ENCODE results near the gene SIGLEC11.
A peak's percentile ranks its signal among the peaks of the same experiment; 100 is the strongest.

Gene SIGLEC11

DNA sequence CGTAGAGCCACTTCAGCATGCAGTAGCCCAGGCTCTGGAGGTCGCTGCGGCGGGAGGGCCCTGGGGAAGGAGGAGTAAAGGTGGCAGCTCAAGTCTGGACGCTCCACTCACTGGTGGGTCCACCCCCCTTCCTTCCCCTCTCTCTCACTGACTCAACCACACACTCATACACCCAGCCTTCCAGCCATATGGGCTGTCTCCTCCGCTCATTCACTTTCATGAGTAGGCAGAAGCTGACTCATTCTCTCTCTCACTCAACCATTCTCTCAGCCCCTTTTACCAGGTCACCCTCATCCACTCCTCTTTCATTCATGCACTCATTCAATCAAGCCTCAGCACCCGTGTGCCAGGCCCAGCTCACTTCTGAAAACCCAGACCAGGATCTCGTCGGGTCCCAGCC, 27.5 kb upstream of the SIGLEC11 start:
- no peak overlapping the region for H3K27ac Mint-ChIP-seq
- H3K4me3 Mint-ChIP-seq, result no peak overlapping the region
- H3K36me3 Mint-ChIP-seq (ENCODE audit: low read depth), result peaks cover 22% of the 10 kb centered on the region
- H3K9me3 Mint-ChIP-seq, result no peaks in the 10 kb centered on the region
- DNase-seq (no peak), ATAC-seq (peak; percentile 81)
- H3K27me3 Mint-ChIP-seq, result no peaks in the 10 kb centered on the region
- H3K4me1 Mint-ChIP-seq, result peaks cover 14% of the 10 kb centered on the region

DNA sequence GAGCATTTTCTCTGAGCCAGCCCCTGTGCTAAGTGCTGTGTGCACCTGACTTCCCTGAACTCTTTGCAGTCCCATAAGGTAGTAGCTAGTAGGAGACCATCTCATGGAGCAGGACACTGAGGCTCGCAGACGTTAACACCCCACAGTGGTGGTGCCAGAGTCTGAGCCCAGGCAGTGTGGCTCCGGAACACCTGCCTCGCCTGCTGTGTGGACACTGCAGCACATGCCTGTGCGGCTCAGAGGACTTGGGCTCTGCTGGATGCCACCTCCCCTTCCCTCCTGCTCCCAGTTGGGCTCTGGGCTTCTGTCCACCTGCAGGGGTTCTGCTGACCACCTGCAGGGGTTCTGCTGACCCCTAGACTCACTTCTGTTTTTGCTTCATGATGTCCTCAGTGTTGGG, 27.0 kb upstream of the SIGLEC11 start:
- no peak overlapping the region for H3K4me3 Mint-ChIP-seq
- no peak for DNase-seq
- no peaks in the 10 kb centered on the region for H3K27me3 Mint-ChIP-seq
- peaks cover 22% of the 10 kb centered on the region for H3K36me3 Mint-ChIP-seq (ENCODE audit: low read depth)
- no peaks in the 10 kb centered on the region for H3K9me3 Mint-ChIP-seq
- H3K27ac Mint-ChIP-seq, result no peak overlapping the region
- peaks cover 14% of the 10 kb centered on the region for H3K4me1 Mint-ChIP-seq
- no peak for ATAC-seq

DNA sequence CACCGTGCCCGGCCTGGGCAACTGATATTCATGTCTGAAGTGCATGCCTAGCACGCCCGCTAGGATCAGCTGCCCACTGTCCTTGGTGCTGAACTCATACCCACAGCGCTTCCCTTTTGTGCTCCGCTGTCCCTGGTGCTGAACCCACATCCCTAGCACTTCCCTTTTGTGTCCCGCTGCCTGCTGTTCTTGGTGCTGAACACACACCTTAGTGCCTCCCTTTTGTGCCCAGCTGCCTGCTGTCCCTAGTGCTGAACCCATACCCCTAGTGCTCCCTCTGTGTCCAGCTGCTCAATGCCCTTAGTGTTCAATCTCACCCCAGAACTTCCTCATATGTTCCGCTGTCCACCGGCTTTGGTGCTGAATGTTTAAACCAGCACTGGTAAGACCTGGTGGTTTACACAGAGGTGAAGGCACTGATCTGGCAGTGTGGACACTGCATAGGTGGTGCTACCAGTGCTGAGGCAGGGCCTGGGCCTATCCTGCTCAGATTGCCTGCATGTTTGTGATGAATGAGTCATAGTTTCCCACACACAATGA, 26.3 kb upstream of the SIGLEC11 start:
- no peak overlapping the region for H3K4me3 Mint-ChIP-seq
- peak; percentile 37 for ATAC-seq
- DNase-seq, result peak; percentile 82
- peaks cover 14% of the 10 kb centered on the region for H3K4me1 Mint-ChIP-seq
- H3K27ac Mint-ChIP-seq, result peak overlapping the region; percentile 49
- H3K9me3 Mint-ChIP-seq, result no peaks in the 10 kb centered on the region
- H3K27me3 Mint-ChIP-seq, result no peaks in the 10 kb centered on the region
- peaks cover 22% of the 10 kb centered on the region for H3K36me3 Mint-ChIP-seq (ENCODE audit: low read depth)

DNA sequence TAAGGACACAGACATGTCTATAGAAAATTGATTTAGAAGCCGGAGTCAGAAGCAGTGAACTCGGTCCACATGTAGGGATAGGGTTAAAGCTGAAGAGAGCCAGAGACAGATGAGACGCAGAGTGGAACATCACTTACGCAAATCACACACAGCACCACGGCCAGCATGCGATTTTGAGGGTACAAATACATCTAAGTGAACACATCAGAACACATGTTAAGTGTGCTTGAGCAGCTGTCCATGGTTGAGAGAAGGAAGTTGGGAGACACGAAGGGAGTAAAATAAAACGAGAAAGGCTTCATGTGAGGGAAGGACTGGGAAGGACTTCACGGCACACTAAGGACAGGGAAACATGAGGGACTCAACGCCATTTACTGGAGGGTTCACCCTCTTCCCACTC, 25.4 kb upstream of the SIGLEC11 start:
- ATAC-seq (no peak), DNase-seq (no peak)
- no peak overlapping the region for H3K4me3 Mint-ChIP-seq
- H3K27ac Mint-ChIP-seq, result no peak overlapping the region
- H3K4me1 Mint-ChIP-seq, result peaks cover 14% of the 10 kb centered on the region
- no peaks in the 10 kb centered on the region for H3K9me3 Mint-ChIP-seq
- H3K27me3 Mint-ChIP-seq, result no peaks in the 10 kb centered on the region
- H3K36me3 Mint-ChIP-seq (ENCODE audit: low read depth), result peaks cover 20% of the 10 kb centered on the region

DNA sequence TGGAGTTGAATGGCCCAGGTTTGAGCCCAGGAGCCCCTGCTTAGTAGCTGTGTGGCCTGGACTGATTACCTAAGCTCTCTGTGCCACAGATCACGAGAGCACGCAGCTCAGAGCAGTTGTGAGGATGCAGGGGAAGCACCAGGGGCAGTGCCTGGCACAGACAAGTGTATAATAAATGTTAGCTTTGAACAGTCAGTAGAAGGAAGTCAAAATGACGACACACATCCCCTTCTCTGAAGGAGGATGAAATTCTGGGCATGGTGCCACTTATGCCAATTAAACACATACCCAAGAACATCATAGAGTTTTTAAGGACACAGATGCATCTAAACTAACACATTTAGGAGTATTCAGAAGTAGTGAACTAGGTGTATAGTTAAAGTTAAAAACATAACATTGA, 24.9 kb upstream of the SIGLEC11 start:
- no peaks in the 10 kb centered on the region for H3K9me3 Mint-ChIP-seq
- no peak overlapping the region for H3K4me3 Mint-ChIP-seq
- no peaks in the 10 kb centered on the region for H3K27me3 Mint-ChIP-seq
- DNase-seq, result no peak
- H3K27ac Mint-ChIP-seq, result no peak overlapping the region
- peaks cover 16% of the 10 kb centered on the region for H3K36me3 Mint-ChIP-seq (ENCODE audit: low read depth)
- ATAC-seq, result no peak
- H3K4me1 Mint-ChIP-seq, result peaks cover 14% of the 10 kb centered on the region

DNA sequence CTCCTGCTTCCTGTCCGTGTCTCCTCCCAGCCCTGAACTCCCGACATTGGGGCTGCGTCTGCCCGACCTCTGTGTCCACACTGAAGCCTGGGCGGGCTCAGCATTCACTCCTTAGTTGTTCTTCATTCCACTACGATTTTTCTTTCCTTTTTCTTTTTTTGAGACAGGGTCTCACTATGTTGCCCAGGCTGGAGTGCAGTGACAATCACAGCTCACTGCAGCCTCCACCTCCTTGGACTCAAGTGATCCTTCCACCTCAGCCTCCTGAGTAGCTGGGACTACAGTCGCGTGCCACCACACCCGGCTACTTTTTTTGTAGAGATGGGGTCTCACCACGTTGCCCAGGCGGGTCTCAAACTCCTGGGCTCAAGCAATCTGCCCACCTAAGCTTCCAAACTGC, 23.5 kb upstream of the SIGLEC11 start:
- H3K27ac Mint-ChIP-seq, result no peak overlapping the region
- H3K9me3 Mint-ChIP-seq, result no peaks in the 10 kb centered on the region
- no peaks in the 10 kb centered on the region for H3K27me3 Mint-ChIP-seq
- peaks cover 14% of the 10 kb centered on the region for H3K4me1 Mint-ChIP-seq
- ATAC-seq (no peak), DNase-seq (no peak)
- peaks cover 15% of the 10 kb centered on the region for H3K36me3 Mint-ChIP-seq (ENCODE audit: low read depth)
- H3K4me3 Mint-ChIP-seq, result no peak overlapping the region

DNA sequence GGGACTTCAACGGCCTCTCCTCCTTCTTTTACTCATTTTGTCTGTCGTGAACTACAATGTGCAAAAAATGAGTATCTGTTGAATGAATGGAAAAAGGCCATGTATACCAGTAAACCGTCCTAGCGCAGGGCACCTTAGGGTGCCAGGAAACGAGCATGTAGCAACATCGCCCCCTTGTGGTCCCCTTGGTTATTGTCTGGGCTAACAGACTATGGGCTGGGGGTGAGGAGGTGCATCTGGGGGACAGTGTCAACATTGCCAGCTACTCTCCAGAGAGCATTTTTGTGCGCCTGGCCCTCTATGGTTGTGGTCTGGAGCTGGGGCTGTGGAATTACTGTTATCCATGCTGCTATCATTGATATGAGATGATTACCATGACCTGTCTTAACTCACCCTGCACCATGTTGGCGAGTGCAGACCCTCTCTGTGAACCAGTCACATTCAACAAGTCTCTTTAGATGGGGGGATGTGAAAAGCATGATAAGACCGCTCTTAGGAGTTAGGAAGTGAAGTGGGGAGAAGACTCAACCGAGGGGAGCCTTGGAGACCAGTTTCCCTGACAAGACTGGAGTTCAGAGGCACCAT, 22.8 kb upstream of the SIGLEC11 start:
- Mint-ChIP-seq H3K4me1 (peaks cover 10% of the 10 kb centered on the region), H3K4me3 (no peak overlapping the region), H3K27me3 (no peaks in the 10 kb centered on the region), H3K9me3 (no peaks in the 10 kb centered on the region), H3K27ac (no peak overlapping the region), H3K36me3 (ENCODE audit: low read depth) (peaks cover 13% of the 10 kb centered on the region)
- ATAC-seq, result peak; percentile 68
- DNase-seq, result peak; percentile 85

DNA sequence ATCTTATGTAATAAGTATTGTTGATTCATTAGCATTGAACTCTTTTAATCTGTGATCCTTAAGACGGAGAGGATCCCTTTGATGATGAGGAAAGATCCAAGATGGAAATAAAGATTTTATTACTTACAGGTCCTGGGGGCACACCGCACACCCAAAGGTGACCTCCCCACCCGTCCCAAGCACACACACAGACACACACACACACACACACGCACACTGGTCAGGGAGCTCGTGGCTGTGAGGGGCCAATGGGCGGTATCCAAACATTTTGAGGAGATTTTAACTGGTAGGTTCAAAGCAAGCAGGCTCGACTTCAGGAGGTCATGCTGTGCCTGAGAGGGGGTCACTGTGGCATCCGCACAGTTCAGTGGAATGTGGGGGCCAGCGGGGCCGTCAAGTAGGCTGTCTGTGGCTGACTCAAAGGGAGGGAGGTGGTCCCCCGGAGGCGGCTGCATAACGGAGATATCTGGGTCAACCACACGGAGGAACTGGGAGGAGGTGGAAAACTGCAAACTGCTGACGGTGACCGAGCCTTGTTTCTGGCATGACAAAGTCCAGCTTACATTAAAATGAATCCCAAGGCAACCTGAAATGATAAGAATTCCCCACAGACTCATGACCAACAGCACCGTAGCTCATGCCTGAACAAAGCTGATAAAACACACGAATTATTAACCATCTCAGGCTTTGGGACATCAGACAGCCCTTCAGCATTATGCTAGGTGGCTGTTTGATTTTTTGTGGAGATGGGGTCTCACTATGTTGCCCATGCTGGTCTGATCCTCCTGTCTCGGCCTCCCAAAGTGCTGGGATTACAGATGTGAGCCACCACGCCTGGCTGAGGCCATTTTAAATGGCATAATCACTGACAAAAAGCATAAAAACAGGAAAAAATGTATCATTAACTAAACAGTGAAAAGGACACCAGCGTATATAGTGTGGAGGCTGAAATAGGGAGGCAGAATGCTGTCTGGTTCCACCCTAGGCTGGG, 20.9 kb upstream of the SIGLEC11 start:
- Mint-ChIP-seq H3K9me3 (no peaks in the 10 kb centered on the region), H3K36me3 (ENCODE audit: low read depth) (peaks cover 3% of the 10 kb centered on the region), H3K4me1 (no peaks in the 10 kb centered on the region), H3K4me3 (no peak overlapping the region), H3K27me3 (no peaks in the 10 kb centered on the region), H3K27ac (no peak overlapping the region)
- DNase-seq, result no peak
- ATAC-seq, result no peak

DNA sequence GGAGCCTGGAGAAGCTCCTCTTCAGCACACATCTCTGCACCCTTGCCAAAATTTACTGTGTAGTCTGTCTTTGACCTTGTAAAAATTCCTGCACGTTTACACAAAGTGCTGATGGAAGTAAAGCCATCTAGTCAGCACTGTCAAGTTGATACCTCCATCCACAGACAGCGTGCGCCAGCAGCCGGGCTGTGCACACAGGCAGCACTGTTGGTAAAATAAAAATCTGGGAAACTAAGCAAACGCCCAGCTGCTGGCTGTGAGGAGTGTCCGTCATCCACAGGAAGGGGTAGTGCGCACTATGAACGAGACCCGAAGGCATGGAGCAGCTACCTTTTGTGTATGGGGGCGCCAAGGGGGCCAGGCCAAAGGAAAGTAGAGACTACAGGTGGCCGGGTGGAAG, 17.4 kb upstream of the SIGLEC11 start:
- no peaks in the 10 kb centered on the region for H3K9me3 Mint-ChIP-seq
- H3K4me3 Mint-ChIP-seq, result no peak overlapping the region
- DNase-seq (no peak), ATAC-seq (no peak)
- H3K27ac Mint-ChIP-seq, result no peak overlapping the region
- H3K36me3 Mint-ChIP-seq (ENCODE audit: low read depth), result no peaks in the 10 kb centered on the region
- no peaks in the 10 kb centered on the region for H3K27me3 Mint-ChIP-seq
- no peaks in the 10 kb centered on the region for H3K4me1 Mint-ChIP-seq

DNA sequence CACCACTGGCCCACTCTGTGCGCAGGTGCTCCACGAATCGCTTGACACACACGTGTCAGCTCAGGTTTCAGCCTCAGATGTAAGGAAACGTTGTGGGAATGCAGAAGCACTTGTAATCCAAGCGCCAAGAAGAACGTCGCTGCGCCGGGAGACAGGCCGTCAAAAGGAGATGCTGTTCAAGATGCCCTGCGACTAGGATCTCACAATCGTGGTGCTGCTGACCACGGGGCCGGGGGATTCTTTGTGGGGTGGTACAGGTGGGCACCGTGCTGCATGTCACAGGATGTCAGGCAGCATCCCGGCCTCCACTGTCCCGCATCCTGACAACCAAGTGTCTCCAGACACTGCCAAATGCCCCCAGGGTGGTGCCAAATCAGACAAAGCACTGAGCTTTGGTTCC, 16.9 kb upstream of the SIGLEC11 start:
- H3K36me3 Mint-ChIP-seq (ENCODE audit: low read depth), result no peaks in the 10 kb centered on the region
- no peaks in the 10 kb centered on the region for H3K4me1 Mint-ChIP-seq
- no peaks in the 10 kb centered on the region for H3K27me3 Mint-ChIP-seq
- no peak overlapping the region for H3K4me3 Mint-ChIP-seq
- H3K9me3 Mint-ChIP-seq, result no peaks in the 10 kb centered on the region
- ATAC-seq, result no peak
- no peak overlapping the region for H3K27ac Mint-ChIP-seq
- DNase-seq, result no peak

DNA sequence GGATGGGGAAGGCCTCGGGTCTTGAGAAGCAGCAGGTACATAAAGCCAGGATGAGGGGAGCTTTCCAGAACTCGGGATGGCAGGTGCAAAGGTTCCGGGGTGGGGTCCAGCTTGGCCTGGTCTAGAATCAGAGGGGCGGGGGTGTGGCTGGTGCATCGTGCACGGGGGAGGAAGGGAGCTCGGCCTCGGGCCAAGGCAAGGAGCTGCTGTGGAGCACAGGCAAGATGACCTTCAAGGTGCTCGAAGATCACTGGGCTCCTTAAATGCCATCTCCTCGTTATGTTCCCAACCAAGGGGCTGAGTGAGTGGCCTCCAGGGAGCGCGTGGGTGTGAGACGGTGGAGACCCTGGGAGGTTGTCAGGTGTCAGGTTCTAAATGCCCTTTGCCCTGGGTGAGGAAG, 16.1 kb upstream of the SIGLEC11 start:
- no peaks in the 10 kb centered on the region for H3K9me3 Mint-ChIP-seq
- H3K4me3 Mint-ChIP-seq, result no peak overlapping the region
- H3K4me1 Mint-ChIP-seq, result no peaks in the 10 kb centered on the region
- H3K27me3 Mint-ChIP-seq, result no peaks in the 10 kb centered on the region
- ATAC-seq (no peak), DNase-seq (no peak)
- H3K27ac Mint-ChIP-seq, result no peak overlapping the region
- H3K36me3 Mint-ChIP-seq (ENCODE audit: low read depth), result no peaks in the 10 kb centered on the region

DNA sequence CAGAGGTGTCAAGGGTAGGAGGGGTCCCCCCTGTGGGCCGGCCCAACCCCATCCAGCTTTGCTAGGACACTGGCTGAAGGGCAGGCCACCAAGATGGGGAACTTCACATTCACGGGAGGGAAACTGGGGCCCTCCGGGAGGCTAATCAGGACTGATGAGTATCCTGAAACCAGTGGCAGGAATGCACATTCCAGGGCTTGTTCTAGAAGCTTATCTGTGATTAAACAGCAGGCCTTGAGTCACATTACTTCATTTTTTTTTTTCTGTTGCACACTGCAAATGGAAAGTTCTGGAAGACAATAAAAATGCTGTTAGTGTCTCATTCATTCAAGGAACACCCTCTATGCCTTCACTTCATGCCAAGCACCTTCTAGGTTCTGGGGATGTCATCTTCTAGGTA, 15.5 kb upstream of the SIGLEC11 start:
- no peak for DNase-seq
- H3K36me3 Mint-ChIP-seq (ENCODE audit: low read depth), result no peaks in the 10 kb centered on the region
- H3K27ac Mint-ChIP-seq, result no peak overlapping the region
- H3K27me3 Mint-ChIP-seq, result no peaks in the 10 kb centered on the region
- no peaks in the 10 kb centered on the region for H3K9me3 Mint-ChIP-seq
- no peaks in the 10 kb centered on the region for H3K4me1 Mint-ChIP-seq
- ATAC-seq, result no peak
- H3K4me3 Mint-ChIP-seq, result no peak overlapping the region

DNA sequence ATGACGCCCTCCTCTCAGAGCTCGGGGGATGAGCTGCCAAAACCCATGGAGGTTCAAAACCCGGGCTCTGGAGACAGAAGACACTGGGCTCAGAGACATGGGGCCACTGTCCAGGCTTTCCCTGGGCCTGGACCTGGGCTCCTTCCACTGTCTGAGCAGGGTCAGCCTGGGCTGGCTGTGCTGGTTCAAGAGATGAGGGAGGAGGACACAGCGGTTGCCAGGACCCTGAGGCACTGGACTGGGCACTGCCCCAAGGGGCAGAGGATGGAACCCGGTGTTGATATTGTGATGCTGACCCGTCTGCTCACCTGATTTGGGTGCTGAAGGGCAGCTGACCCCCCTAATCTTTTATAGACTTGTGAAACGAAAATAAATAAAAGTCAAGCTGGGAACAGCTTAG, 14.1 kb upstream of the SIGLEC11 start:
- DNase-seq (no peak), ATAC-seq (no peak)
- Mint-ChIP-seq H3K27me3 (no peaks in the 10 kb centered on the region), H3K4me1 (no peaks in the 10 kb centered on the region), H3K36me3 (ENCODE audit: low read depth) (no peaks in the 10 kb centered on the region), H3K4me3 (no peak overlapping the region), H3K9me3 (no peaks in the 10 kb centered on the region), H3K27ac (no peak overlapping the region)

DNA sequence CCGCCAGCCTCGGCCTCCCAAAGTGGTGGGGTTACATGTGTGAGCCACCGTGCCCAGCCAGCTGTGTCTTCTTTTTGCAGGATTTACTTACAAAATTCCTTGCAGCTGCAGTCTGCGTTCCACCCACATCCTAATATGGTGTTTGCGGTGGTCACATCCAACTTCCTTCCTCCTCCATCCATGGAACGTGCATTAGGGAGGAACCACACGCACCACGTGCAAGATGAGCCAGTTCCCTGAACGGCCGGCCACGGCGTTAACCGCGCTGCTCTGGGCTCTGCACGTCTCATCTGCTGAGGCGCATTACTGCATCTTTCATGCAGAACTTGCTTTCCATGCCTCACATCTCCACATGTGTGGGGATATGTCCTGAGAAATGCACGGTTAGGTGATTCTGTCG, 13.0 kb upstream of the SIGLEC11 start:
- Mint-ChIP-seq H3K27ac (no peak overlapping the region), H3K36me3 (ENCODE audit: low read depth) (no peaks in the 10 kb centered on the region), H3K4me3 (no peak overlapping the region), H3K4me1 (no peaks in the 10 kb centered on the region), H3K9me3 (no peaks in the 10 kb centered on the region), H3K27me3 (peaks cover 3% of the 10 kb centered on the region)
- ATAC-seq, result no peak
- no peak for DNase-seq

DNA sequence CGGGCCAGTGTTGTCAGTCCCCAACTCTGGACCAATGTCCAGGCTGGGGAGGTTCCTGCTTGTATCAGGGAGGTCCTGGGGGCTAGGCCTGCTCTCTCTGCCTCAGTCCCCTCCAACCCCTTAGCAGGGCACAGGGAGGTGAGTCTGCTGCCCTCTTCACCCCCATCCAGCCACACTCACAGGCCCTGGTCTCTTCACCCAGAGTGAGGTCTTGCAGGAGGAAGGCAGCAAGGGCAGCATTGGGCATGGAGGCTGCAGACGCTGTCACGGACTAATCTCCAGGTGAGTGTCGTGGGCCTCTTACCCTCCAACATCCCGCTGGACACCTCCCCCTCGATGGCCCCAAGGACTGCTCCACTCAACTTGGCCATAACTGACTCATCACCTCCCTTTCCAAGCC, 11.9 kb upstream of the SIGLEC11 start:
- no peak overlapping the region for H3K27ac Mint-ChIP-seq
- H3K4me1 Mint-ChIP-seq, result no peaks in the 10 kb centered on the region
- H3K9me3 Mint-ChIP-seq, result no peaks in the 10 kb centered on the region
- ATAC-seq, result no peak
- H3K4me3 Mint-ChIP-seq, result no peak overlapping the region
- H3K36me3 Mint-ChIP-seq (ENCODE audit: low read depth), result no peaks in the 10 kb centered on the region
- DNase-seq, result no peak
- peaks cover 8% of the 10 kb centered on the region for H3K27me3 Mint-ChIP-seq
